LNCAP (cell line): Measurements from ENCODE around the gene MYOM3.

Experiments used
- CTCF ChIP-seq: fragments of 450-650 bp; IDR thresholded peaks from 2 replicates; pipeline ENCODE4 v1.5.1; 2017; ENCODE audit warnings: mild to moderate bottlenecking

The MYOM3 gene

DNA sequence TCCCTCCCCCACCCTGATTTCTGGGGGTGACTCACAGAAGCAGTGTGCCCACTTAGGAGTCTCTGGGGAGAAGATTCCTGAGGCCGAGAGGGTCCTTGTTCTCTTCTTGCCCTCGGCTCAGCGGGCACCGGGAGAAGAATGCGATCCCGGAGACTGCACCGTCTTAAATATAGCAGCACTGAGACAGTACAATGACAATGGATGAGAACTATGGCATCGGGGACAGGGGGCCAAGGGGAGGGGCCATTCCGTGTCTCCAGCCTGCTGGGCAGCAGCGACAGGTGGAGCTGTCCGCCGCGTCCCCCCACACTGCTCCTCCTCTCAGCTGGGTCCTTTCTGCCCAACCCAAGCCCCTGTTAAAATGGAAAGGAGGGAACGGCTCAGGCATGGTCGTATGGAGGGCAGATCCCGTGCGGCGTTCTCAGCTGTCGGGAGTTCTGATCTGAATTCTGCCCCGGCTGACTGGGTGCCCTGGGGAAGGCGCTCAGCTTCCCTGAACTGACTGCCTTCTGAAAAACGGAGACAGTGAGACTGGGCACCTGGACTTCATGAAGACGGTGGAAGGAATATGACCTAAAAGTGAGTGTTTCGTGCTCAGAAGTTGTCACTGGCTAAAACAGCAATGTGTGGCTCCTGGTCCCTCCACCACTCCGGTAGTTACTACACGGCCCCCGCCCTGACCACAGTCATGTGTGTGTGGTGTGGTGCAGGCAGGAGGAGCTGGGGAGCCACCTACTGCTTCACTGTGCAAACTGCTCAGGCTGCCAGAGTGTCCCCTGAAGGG, at the start of gene MYOM3:
Gene MYOM3 (minus strand): TSS at position 140 of the 784 bp plus-strand sequence. CDS start 3,499 bp downstream, outside the sequence.
- peak; percentile 24; the same call in 1 of the 2 replicates for TF ChIP-seq CTCF

DNA sequence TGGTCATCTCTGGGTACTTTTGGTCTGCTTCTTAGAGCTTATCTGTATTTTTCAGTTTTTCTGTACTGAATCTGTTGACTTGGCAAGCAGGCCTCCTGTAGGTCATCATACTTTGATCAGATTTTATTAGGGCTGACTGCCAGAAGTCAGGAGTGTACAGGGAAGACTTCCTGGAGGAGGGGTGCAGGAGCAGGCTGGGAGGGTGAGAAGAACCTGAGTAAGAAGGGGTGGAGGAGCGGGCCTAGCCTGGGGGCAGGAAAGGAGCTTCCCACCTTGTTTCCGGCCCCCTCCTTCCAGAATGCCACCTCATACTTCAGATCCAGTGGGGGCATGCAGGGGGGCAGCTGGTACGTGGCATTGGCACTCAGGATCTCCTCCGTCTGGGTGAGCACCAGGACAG, 49.3 kb upstream of the MYOM3 start:
- no peak for TF ChIP-seq CTCF

GRCh38 chr1:24159366-24159765, 47.4 kb upstream of the MYOM3 start:
- no peak for TF ChIP-seq CTCF

- no peak for TF ChIP-seq CTCF
Observed at GRCh38 chr1:24157918-24158481, 46.1 kb upstream of the MYOM3 start.

DNA sequence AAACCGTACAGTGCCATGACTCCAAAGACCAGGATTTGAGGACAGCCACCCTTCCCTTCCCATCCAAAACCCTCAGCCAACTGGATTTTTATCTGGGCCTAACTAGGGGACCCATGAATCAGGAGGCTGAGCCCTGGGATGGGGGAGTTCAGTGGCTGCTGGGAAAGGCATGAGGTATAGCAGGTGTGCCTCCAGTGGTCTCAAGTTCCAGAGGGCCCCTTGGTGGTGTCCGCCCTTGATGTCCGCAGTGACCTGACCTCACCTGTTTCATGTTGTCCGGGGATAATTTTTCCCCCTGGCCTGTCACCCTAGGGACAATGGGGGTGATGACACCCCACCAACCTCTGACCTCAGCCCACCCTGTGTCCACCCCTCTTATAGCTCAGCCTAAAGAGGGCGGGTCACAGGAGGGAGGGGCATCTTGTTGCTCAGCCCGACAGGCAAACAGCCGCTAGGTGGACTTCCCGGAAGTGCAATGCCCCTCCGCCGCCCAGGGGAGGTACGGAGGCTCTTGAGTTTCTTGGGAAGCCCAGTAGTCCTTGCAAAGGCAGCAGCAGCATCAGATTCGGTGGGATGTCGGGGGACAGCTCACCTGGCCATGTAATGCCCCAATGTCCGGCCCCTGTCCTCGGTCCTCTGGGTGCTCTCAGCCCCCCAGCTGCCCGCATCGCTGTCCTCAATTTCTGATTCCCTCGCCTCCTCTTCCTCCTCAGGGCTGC, 44.8 kb upstream of the MYOM3 start:
- TF ChIP-seq CTCF = no peak

- no peak for TF ChIP-seq CTCF
Observed at GRCh38 chr1:24155011-24155782, 43.3 kb upstream of the MYOM3 start.

DNA sequence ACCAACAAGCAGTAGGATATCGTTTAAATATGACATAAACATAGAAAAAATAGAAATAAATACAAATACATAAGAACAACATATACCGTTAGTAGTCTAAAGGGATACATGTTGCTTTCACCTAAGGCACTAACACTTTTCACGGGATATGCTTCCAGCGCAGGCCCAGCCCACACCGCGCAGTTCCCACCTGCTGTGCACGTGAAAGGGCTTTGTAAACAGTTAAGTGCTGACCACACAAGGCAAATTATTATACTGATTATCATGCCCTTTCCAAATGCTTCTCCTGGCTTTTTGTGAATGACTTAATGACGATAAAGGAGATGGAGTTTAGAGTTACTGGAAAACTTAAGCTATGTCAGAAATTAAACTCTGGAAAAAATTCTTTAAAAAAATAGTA, 42.3 kb upstream of the MYOM3 start:
- TF ChIP-seq CTCF = no peak
